HG03064 (cell line): Measurements from ENCODE around the gene PLPP6.
"Not testable (repeated sequence)": the region's sequence is repeated elsewhere in the genome, so short reads cannot be mapped to it uniquely, and the experiment has no call there.

ENCODE experiments used
- ATAC-seq: cut with Tn5 transposase; IDR thresholded peaks from one replicate; pipeline ENCODE4 v1.9.1; 2021; ENCODE audit warnings: low read depth; ENCODE audit not compliant: unreplicated experiment

The PLPP6 gene

GRCh38 chr9:4662108-4662988 lies at the start of gene PLPP6:
PLPP6 (plus strand) TSS chr9:4662294; CDS start chr9:4662376, 82 bp downstream.
- peak; percentile 88 for ATAC-seq

GRCh38 chr9:4614627-4615026 lies 47.5 kb upstream of the PLPP6 start:
- no peak for ATAC-seq

GRCh38 chr9:4615251-4615650 lies 46.8 kb upstream of the PLPP6 start:
- no peak for ATAC-seq

GRCh38 chr9:4615778-4616177 lies 46.3 kb upstream of the PLPP6 start:
- ATAC-seq = no peak

- no peak for ATAC-seq
These were observed 44.3 kb upstream of the PLPP6 start for GRCh38 chr9:4617752-4618151.

GRCh38 chr9:4618700-4619099 lies 43.4 kb upstream of the PLPP6 start:
- ATAC-seq = no peak

- no peak for ATAC-seq
These were observed 41.9 kb upstream of the PLPP6 start for GRCh38 chr9:4620057-4620765.

GRCh38 chr9:4620881-4621555 lies 41.1 kb upstream of the PLPP6 start:
- no peak for ATAC-seq

GRCh38 chr9:4622016-4622415 lies 40.1 kb upstream of the PLPP6 start:
- ATAC-seq = no peak

- ATAC-seq = no peak
These were observed 31.3 kb upstream of the PLPP6 start for GRCh38 chr9:4630836-4631235.

- ATAC-seq = no peak
These were observed 23.1 kb upstream of the PLPP6 start for GRCh38 chr9:4638968-4639367.

- ATAC-seq = no peak
These were observed 22.7 kb upstream of the PLPP6 start for GRCh38 chr9:4639420-4639819.

- ATAC-seq = no peak
These were observed 22.1 kb upstream of the PLPP6 start for GRCh38 chr9:4640027-4640426.

- no peak for ATAC-seq
These were observed 19.7 kb upstream of the PLPP6 start for GRCh38 chr9:4642351-4642750.

GRCh38 chr9:4654084-4654483 lies 8.0 kb upstream of the PLPP6 start:
- ATAC-seq = no peak

GRCh38 chr9:4654538-4654937 lies 7.6 kb upstream of the PLPP6 start:
- no peak for ATAC-seq

- not testable (repeated sequence) for ATAC-seq
These were observed 5.9 kb upstream of the PLPP6 start for GRCh38 chr9:4656196-4656595.

GRCh38 chr9:4656621-4657020 lies 5.5 kb upstream of the PLPP6 start:
- no peak for ATAC-seq

GRCh38 chr9:4657426-4658159 lies 4.5 kb upstream of the PLPP6 start:
- no peak for ATAC-seq

GRCh38 chr9:4660665-4661064 lies 1.4 kb upstream of the PLPP6 start:
- not testable (repeated sequence) for ATAC-seq

GRCh38 chr9:4661165-4661564 lies 929 bp upstream of the PLPP6 start:
- ATAC-seq = no peak
